Raji (cell line): ENCODE measurements around the gene CCDC28B.

Experiments
- POLR2A ChIP-seq: IDR thresholded peaks from 2 replicates; pipeline ENCODE4 v1.6.1; 2011; ENCODE audit warnings: low read depth, low read length, control low read depth; ENCODE audit not compliant: insufficient read depth

Gene CCDC28B

DNA sequence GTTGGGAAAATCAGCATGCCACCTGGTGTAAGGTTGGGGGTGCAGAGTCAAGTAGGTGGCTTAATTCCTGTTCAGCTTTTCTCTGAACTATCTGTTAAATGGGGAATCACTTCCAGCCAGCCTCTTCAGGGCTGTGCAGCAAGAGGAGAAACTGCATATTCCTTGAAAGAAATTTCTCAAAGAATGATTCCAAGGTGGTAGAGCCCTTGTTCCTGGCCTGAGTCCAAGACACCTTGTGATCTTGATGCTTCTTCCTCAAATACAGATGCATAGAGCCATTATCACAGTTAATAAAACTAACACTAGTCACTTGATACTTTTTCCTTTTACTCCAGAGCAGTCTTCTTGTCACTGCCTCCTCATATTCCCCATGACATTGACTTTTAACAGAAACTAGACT lies 15.7 kb upstream of the CCDC28B start:
- no peak for TF ChIP-seq POLR2A

- no peak for TF ChIP-seq POLR2A
These were observed 14.3 kb upstream of the CCDC28B start for GRCh38 chr1:32186077-32186476.

GRCh38 chr1:32186491-32186890 lies 13.9 kb upstream of the CCDC28B start:
- no peak for TF ChIP-seq POLR2A

- TF ChIP-seq POLR2A, result no peak
These were observed 12.5 kb upstream of the CCDC28B start for GRCh38 chr1:32187850-32188249.

DNA sequence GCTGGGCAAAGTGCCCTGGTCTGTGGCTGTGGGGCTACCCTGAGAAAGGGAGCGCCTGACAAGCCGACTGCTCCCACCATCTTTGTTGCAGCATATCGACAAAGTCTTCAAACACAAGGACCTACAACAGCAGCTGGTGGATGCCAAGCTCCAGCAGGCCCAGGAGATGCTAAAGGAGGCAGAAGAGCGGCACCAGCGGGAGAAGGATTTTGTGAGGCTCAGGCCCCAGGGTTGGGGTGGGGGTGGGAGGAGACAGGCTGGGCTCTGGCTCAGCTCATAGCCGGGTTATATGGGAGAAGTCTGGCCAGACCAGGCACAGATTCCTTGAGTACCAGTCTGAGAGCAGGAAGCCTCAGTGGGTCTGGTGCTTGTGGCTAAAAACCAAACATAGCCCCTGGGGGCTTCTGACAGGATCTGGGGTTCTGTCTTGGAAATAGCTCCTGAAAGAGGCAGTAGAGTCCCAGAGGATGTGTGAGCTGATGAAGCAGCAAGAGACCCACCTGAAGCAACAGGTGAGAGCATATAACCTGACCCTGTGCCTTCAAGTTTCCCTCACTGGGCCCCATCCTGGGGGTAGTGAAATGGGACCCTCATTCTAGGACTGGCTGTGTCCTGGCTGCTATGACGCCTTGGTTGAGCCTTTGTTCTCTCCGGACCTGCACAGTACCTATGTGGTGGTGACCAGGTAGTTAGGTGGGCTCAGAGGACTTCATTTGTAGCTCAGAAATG lies 8.0 kb upstream of the CCDC28B start:
- TF ChIP-seq POLR2A, result no peak

DNA sequence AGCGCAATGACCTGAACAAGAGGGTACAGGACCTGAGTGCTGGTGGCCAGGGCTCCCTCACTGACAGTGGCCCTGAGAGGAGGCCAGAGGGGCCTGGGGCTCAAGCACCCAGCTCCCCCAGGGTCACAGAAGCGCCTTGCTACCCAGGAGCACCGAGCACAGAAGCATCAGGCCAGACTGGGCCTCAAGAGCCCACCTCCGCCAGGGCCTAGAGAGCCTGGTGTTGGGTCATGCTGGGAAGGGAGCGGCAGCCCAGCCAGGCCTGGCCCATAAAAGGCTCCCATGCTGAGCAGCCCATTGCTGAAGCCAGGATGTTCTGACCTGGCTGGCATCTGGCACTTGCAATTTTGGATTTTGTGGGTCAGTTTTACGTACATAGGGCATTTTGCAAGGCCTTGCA lies 5.4 kb upstream of the CCDC28B start:
- no peak for TF ChIP-seq POLR2A

GRCh38 chr1:32195531-32195930 lies 4.9 kb upstream of the CCDC28B start:
- no peak for TF ChIP-seq POLR2A

DNA sequence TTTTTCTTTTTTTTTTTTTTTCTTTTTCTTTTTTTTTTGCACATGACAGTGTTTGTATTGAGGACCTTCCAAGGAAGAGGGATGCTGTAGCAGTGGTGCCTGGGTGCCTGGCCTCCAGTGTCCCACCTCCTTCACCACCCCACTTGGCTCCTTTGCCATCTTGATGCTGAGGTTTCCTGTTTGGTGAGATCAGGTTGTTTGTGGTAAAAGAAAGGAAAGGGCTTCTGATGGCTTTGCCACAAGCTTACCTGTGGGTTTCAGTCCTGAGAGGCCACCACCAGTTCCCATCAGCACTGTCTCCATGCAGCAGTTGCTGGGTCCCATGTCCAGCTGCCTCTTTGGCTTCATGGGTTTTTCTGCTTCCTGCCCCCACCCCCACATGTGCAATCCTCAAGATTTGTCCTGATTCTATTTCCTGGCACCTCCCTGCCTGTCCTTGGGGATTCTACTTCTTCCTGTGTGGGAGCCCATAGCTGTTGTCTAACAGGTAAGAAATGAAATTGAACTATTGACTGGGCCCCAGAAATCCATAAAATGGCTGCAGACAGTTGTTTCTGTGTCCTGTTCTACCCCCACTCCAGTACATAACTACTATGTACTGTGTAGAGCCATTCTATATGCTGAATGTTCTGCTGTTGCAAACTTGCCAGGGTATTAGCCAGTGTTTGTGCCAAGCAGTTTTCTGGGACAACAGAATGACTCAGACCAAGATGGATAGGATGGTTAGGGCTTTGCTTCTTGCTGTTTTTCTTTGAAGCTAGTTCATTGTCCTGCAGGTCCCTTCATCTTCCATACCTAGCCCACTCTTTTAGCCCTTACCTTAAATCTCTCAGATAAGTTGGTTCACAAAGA lies 4.2 kb upstream of the CCDC28B start:
- TF ChIP-seq POLR2A, result no peak

- no peak for TF ChIP-seq POLR2A
These were observed 3.3 kb upstream of the CCDC28B start for GRCh38 chr1:32197074-32197473.

DNA sequence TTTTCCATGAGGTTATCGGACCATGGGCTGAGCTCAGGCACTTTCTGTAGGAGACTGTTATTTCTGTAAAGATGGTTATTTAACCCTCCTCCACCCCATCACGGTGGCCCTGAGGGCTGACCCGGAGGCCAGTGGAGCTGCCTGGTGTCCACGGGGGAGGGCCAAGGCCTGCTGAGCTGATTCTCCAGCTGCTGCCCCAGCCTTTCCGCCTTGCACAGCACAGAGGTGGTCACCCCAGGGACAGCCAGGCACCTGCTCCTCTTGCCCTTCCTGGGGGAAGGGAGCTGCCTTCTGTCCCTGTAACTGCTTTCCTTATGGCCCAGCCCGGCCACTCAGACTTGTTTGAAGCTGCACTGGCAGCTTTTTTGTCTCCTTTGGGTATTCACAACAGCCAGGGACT lies 2.6 kb upstream of the CCDC28B start:
- TF ChIP-seq POLR2A, result no peak

- no peak for TF ChIP-seq POLR2A
These were observed 2.0 kb upstream of the CCDC28B start for GRCh38 chr1:32198237-32199042.

- no peak for TF ChIP-seq POLR2A
These were observed 1.2 kb upstream of the CCDC28B start for GRCh38 chr1:32199043-32199716.

DNA sequence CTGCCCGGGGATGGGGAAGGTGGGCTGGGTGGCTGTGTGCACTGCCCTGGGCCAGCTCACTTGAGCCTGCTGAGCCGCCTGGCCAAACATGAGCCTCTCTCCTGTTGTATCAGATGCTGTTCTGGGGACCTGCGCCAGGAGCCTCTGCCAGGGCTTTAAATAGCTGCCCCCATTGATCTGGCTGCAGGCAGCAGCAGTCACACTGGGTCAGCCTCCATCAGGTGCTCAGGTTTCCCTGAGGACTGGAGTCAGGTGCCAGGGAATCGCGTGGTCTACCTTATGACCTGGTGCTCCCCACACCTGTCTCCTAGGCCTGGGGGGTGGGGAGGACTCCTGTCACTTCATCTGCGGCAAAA lies 700 bp upstream of the CCDC28B start:
- TF ChIP-seq POLR2A, result no peak

DNA sequence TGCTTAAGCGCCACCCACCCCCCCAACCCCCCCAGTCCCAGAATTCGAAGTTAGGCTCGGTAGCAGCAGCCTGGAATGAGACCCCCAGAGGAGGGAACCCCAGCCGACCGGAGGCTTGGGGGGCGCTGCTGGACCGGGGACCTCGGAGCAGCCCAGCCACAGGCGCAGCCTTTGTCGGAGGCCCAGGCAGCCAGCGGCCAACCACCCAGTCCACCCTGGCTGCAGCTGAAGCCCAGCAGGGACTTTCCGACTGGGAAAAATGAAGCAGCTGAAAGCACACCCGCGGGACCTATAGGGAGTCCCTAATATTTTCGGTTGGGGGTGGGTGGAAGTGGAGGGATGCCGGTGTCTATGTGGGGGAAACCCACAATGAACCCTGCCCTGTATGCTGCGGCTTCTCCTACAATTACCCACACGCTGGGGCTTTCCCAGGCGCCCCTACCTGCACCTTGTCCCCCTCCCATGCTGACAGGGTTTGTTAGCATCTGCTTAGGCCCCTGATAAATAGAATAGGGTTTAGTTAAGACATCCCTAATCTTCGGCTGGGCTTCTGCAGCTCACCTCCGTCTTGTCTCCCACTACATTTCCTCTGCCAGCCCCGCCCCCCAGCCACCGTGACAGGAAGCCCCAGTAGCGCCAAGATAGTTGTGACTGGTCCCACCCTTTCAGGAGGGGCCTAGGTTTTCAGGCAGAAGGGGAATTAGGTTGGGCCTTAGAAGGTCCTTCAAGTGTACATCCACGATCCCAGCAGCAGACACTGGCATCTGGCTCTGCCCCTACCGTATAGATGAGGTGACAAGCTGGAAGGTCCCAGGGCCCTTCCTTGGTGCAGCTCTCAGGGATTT lies 838 bp downstream of the CCDC28B start:
- TF ChIP-seq POLR2A, result 0 out of 2 replicates have a peak, but pooled peaks have one; percentile 34
